Endothelial cell of umbilical vein (primary cell): ENCODE results near the gene ARHGAP22. TPM values are rescaled to one million over a fixed set of nuclear protein-coding genes. Genes with fewer than 3 reads are reported as not detected.

Experiments
- BruUV-seq: library from RNA; stranded (reverse); fragments of 400-500 nt; replicated peaks from 2 replicates; lab custom pipeline; 2021; lab: Mats Ljungman, UMichigan
- CTCF ChIA-PET: fragments of 300-600, 350-600 bp; sonication (Branson Sonifier 250); formaldehyde crosslinking; loops from one replicate; lab custom pipeline; 2021; ENCODE audit warnings: antibody characterized with exemption, inconsistent platforms; lab: Charles Lee
- POLR2A ChIA-PET: fragments of 300-600, 350-600 bp; sonication (Branson Sonifier 250); formaldehyde crosslinking; loops from one replicate; lab custom pipeline; 2021; ENCODE audit warnings: antibody characterized with exemption, inconsistent platforms; lab: Charles Lee
- DNase-seq: peaks from one replicate; pipeline ENCODE4 v3.0.0-alpha.2; 2011; ENCODE audit warnings: low read depth, low spot score
- FAIRE-seq: peaks from 2 replicates; lab custom pipeline; 2011; peaks lifted over from hg19 to GRCh38; lab: Jason Lieb, UNC
- H2AFZ ChIP-seq: 2 replicates; pipeline ENCODE4 v1.6.0; 2012; ENCODE audit warnings: low read depth, low read length, control low read depth, inconsistent platforms
- H3K27ac ChIP-seq: 2 replicates; pipeline ENCODE4 v1.5.1; 2011; ENCODE audit warnings: low read depth, mild to moderate bottlenecking, control low read depth, low read length, moderate library complexity; ENCODE audit not compliant: insufficient read depth
- H3K27me3 ChIP-seq, 2 experiments: 2 replicates each; pipeline versions ENCODE4 v1.6.0 to v1.6.1; 2011; ENCODE audit warnings: low read length in 2 of 2, mixed read lengths in 1 of 2; ENCODE audit not compliant: control insufficient read depth in 2 of 2, insufficient read depth in 2 of 2
- H3K36me3 ChIP-seq, 2 experiments: 2 replicates in 1 of 2; 3 replicates in 1 of 2; pipeline ENCODE4 v1.5.1; 2011; ENCODE audit warnings: low read length in 2 of 2, mild to moderate bottlenecking in 1 of 2, moderate library complexity in 1 of 2; ENCODE audit not compliant: control insufficient read depth in 2 of 2, insufficient read depth in 2 of 2; ENCODE audit errors: extremely low read depth in 1 of 2
- H3K4me1 ChIP-seq: 3 replicates; pipeline ENCODE4 v1.5.1; 2011; ENCODE audit warnings: mild to moderate bottlenecking, low read length; ENCODE audit not compliant: control insufficient read depth, insufficient read depth; ENCODE audit errors: extremely low read depth
- H3K4me2 ChIP-seq: 2 replicates; pipeline ENCODE4 v1.6.1; 2011; ENCODE audit warnings: low read length, control low read depth, mixed read lengths; ENCODE audit not compliant: insufficient read depth
- H3K4me3 ChIP-seq, 3 experiments: fragments of 200-600 bp in 1 of 3; sonication (generic), shearing (Covaris generic) in 1 of 3; replicated peaks in 1 of 3; 2 replicates each; pipeline ENCODE4 v1.5.1; 2011 to 2016; ENCODE audit warnings: control low read depth in 3 of 3, low read length in 3 of 3, mild to moderate bottlenecking in 2 of 3, inconsistent platforms in 1 of 3, low read depth in 1 of 3, moderate library complexity in 1 of 3; ENCODE audit not compliant: insufficient read depth in 1 of 3
- H3K79me2 ChIP-seq: 2 replicates; pipeline ENCODE4 v1.6.0; 2012; ENCODE audit warnings: low read length, inconsistent platforms; ENCODE audit not compliant: control insufficient read depth, insufficient read depth
- H3K9ac ChIP-seq: replicated peaks from 2 replicates; pipeline ENCODE3; 2011; ENCODE audit warnings: low read length, control low read depth; ENCODE audit not compliant: insufficient read depth; ENCODE audit errors: extremely low read depth
- H3K9me1 ChIP-seq: replicated peaks from 3 replicates; pipeline ENCODE4 v1.6.0; 2011; ENCODE audit warnings: mild to moderate bottlenecking, low read length; ENCODE audit not compliant: control insufficient read depth, insufficient read depth; ENCODE audit errors: extremely low read depth
- H3K9me3 ChIP-seq: replicated peaks from 2 replicates; pipeline ENCODE4 v1.5.1; 2012; ENCODE audit warnings: low read length, inconsistent platforms; ENCODE audit not compliant: control insufficient read depth, insufficient read depth
- H4K20me1 ChIP-seq: replicated peaks from 2 replicates; pipeline ENCODE3; 2011; ENCODE audit warnings: mild to moderate bottlenecking, low read length; ENCODE audit not compliant: control insufficient read depth, insufficient read depth; ENCODE audit errors: extremely low read depth
- CTCF ChIP-seq, 2 donors: IDR thresholded peaks; 1 replicate in 1 of 2; 2 replicates in 1 of 2; pipeline ENCODE4 v1.5.1; 2011; ENCODE audit warnings: low read length in 2 of 2, mild to moderate bottlenecking in 2 of 2, moderate library complexity in 2 of 2, control low read depth in 1 of 2, inconsistent platforms in 1 of 2, low read depth in 1 of 2; ENCODE audit not compliant: insufficient read depth in 1 of 2; ENCODE audit errors: extremely low read depth in 1 of 2
- EZH2 ChIP-seq: IDR thresholded peaks from 2 replicates; pipeline ENCODE4 v1.6.1; 2012; ENCODE audit warnings: borderline replicate concordance, low read depth, mild to moderate bottlenecking, moderate library complexity, low read length, inconsistent platforms; ENCODE audit not compliant: severe bottlenecking
- FOS ChIP-seq: IDR thresholded peaks from 2 replicates; pipeline ENCODE4 v1.6.1; 2011; ENCODE audit warnings: mild to moderate bottlenecking, low read length, moderate library complexity, borderline replicate concordance; ENCODE audit not compliant: insufficient read depth
- GATA2 ChIP-seq: IDR thresholded peaks from 2 replicates; pipeline ENCODE4 v1.7.0; 2011; ENCODE audit warnings: low read depth, mild to moderate bottlenecking, moderate library complexity, mixed read lengths, low read length; ENCODE audit not compliant: insufficient read length, insufficient read depth
- JUN ChIP-seq: IDR thresholded peaks from 2 replicates; pipeline ENCODE4 v1.6.1; 2011; ENCODE audit warnings: borderline replicate concordance, low read depth; ENCODE audit not compliant: insufficient read length, insufficient read depth
- MAX ChIP-seq: IDR thresholded peaks from 2 replicates; pipeline ENCODE4 v1.6.1; 2011; ENCODE audit not compliant: insufficient read depth, insufficient read length
- MYC ChIP-seq: IDR thresholded peaks from one replicate; pipeline ENCODE4 v1.6.1; 2011; ENCODE audit warnings: mild to moderate bottlenecking, low read depth, low read length
- POLR2A ChIP-seq: IDR thresholded peaks from 2 replicates; pipeline ENCODE4 v1.6.1; 2012; ENCODE audit warnings: low read depth, mild to moderate bottlenecking, control low read depth, low read length
- POLR2AphosphoS5 ChIP-seq: IDR thresholded peaks from 2 replicates; pipeline ENCODE4 v1.6.1; 2012; ENCODE audit warnings: low read depth, mild to moderate bottlenecking, control low read depth, low read length, moderate library complexity; ENCODE audit not compliant: insufficient read depth
- dilution Hi-C: fragments of 300-500 bp; cut with MboI; formaldehyde crosslinking; loops from one replicate; pipeline ENCODE4 v1.15.0; 2019; ENCODE audit warnings: low sequenced_read_pairs; ENCODE audit not compliant: extremely low pct_ligation_motif_present
- intact Hi-C: fragments of 100-400 bp; cut with micrococcal nuclease; formaldehyde crosslinking; loops from one replicate; pipeline ENCODE4 v1.10.0; 2022
- polyA plus RNA-seq, 4 experiments: library from polyadenylated mRNA; depleted of rRNA in 3 of 4; stranded (reverse) in 3 of 4; unstranded in 1 of 4; fragments of >200 nt; gene quantifications; 2 replicates each; pipeline versions ENCODE4 v1.2.1 to v1.2.3, GENCODE V29; 2011 to 2012; ENCODE audit warnings: missing spikeins in 1 of 4
- total RNA-seq: library from RNA; stranded (reverse); gene quantifications from 2 replicates; pipeline ENCODE4 v1.2.3, GENCODE V29; 2021

Gene ARHGAP22
- total and polyA plus RNA-seq, 2 donors (not counting 3 experiments of a cell fraction or from before 2014, with no cell fraction given), result 8.6 to 50.3 TPM

GRCh38 chr10:48547981-48548380 is 56.9 kb downstream of the ARHGAP22 start:
- no peak overlapping the region for H3K4me2 ChIP-seq
- no TSS peak for BruUV-seq
- intact Hi-C loops (no loop called here), dilution Hi-C loops (no loop called here)
- DNase-seq, result no peak
- no peaks in the 10 kb centered on the region for H4K20me1 ChIP-seq
- FAIRE-seq, result no peak
- no peak overlapping the region for H3K9ac ChIP-seq
- peaks cover 20% of the 10 kb centered on the region for H3K79me2 ChIP-seq
- H3K4me1 ChIP-seq, result peaks cover 37% of the 10 kb centered on the region
- H3K9me1 ChIP-seq, result no peaks in the 10 kb centered on the region
- H3K36me3 ChIP-seq, result peaks cover 4 to 6% of the 10 kb centered on the region in 2 experiments
- TF ChIP-seq MYC (no peak), CTCF (IDR thresholded peaks at IDR 0.05; ENCODE audit: extremely low read depth in 1 of 2, insufficient read depth in 1 of 2, low read depth in 1 of 2, low read length in 2 of 2) (no peak), FOS (no peak), JUN (no peak), POLR2A (no peak), POLR2AphosphoS5 (no peak), MAX (no peak), EZH2 (no peak), GATA2 (no peak)
- no peaks in the 10 kb centered on the region for H3K27me3 ChIP-seq
- no peaks in the 10 kb centered on the region for H3K9me3 ChIP-seq
- no peak overlapping the region for H3K27ac ChIP-seq
- CTCF ChIA-PET, result interaction anchor here (7.4 to 16.9 kb wide), 2 partner anchors 109 to 185 kb away, joined by 56 to 445 read pairs; no protein-coding TSS in a partner anchor
- H2AFZ ChIP-seq, result no peak overlapping the region
- POLR2A ChIA-PET, result no interaction called here
- no peak overlapping the region for H3K4me3 ChIP-seq
